ENCODE measurements around the gene NGRN. TPM values are rescaled to one million over a fixed set of nuclear protein-coding genes. Genes with fewer than 3 reads are reported as not detected.
"Not testable (repeated sequence)": the region's sequence is repeated elsewhere in the genome, so short reads cannot be mapped to it uniquely, and the experiment has no call there.

NGRN gene
- total RNA-seq, 4 donors from 2014 or later: 35.4 to 59.5 (median 43.3) TPM

- Histone ChIP-seq H3K9me3 (no peaks in the 10 kb centered on the region), H3K36me3 (no peaks in the 10 kb centered on the region), H3K4me3 (no peak overlapping the region), H3K27ac (no peak overlapping the region), H3K4me1 (peaks cover 0 to 15% (median 0%) of the 10 kb centered on the region in 3 donors), H3K27me3 (no peaks in the 10 kb centered on the region)
- TF ChIP-seq POLR2A (IDR thresholded peaks at IDR 0.05): no peak
- no peak for TF ChIP-seq CTCF (IDR thresholded peaks at IDR 0.05)
- intact Hi-C loops (cut with DNase I): no loop called here
- 20 to 56% methylated on average over 3 to 6 of the region's 16 CpGs for WGBS, 2 donors
- no peak for DNase-seq
Observed at GRCh38 chr15:90294601-90295269, 29.3 kb downstream of the NGRN start.

GRCh38 chr15:90295270-90295648, 29.8 kb downstream of the NGRN start:
- Histone ChIP-seq H3K27me3 (no peaks in the 10 kb centered on the region), H3K4me3 (no peak overlapping the region), H3K4me1 (peaks cover 0 to 15% (median 0%) of the 10 kb centered on the region in 3 donors), H3K9me3 (no peaks in the 10 kb centered on the region), H3K27ac (no peak overlapping the region), H3K36me3 (no peaks in the 10 kb centered on the region)
- intact Hi-C loops (cut with DNase I): no loop called here
- TF ChIP-seq POLR2A (IDR thresholded peaks at IDR 0.05): no peak
- no peak for TF ChIP-seq CTCF (IDR thresholded peaks at IDR 0.05)
- 70 to 81% methylated on average over 5 to 10 of the region's 10 CpGs for WGBS, 2 donors
- DNase-seq: no peak

- WGBS, 2 donors: 45 to 46% methylated on average over 4 of the region's 4 CpGs
- H3K27ac ChIP-seq; DNase-seq; intact Hi-C loops (cut with DNase I); H3K27me3 ChIP-seq; H3K36me3 ChIP-seq; H3K4me3 ChIP-seq; H3K9me3 ChIP-seq: not testable (repeated sequence)
- H3K4me1 ChIP-seq: peaks cover 0 to 22% (median 6%) of the 10 kb centered on the region in 3 donors
Observed at GRCh38 chr15:90296316-90296884, 30.9 kb downstream of the NGRN start.

- H3K27ac ChIP-seq: no peak overlapping the region
- WGBS, 2 donors: 85 to 87% methylated on average over 4 of the region's 4 CpGs
- intact Hi-C loops (cut with DNase I): no loop called here
- peaks cover 0 to 20% (median 7%) of the 10 kb centered on the region in 3 donors for H3K4me1 ChIP-seq
- no peak overlapping the region for H3K4me3 ChIP-seq
- DNase-seq: no peak
- no peaks in the 10 kb centered on the region for H3K36me3 ChIP-seq
- no peaks in the 10 kb centered on the region for H3K27me3 ChIP-seq
- H3K9me3 ChIP-seq: no peaks in the 10 kb centered on the region
- TF ChIP-seq CTCF (IDR thresholded peaks at IDR 0.05): no peak
Observed at GRCh38 chr15:90297021-90297420, 31.5 kb downstream of the NGRN start.

- intact Hi-C loops (cut with DNase I): no loop called here
- Histone ChIP-seq H3K27ac (peak overlapping the region in 1 of 4 donors; percentile 47), H3K27me3 (no peaks in the 10 kb centered on the region), H3K36me3 (no peaks in the 10 kb centered on the region), H3K9me3 (no peaks in the 10 kb centered on the region), H3K4me3 (no peak overlapping the region), H3K4me1 (peaks cover 0 to 10% (median 7%) of the 10 kb centered on the region in 3 donors)
- DNase-seq: no peak
- 78 to 88% methylated on average over 6 to 9 of the region's 9 CpGs for WGBS, 2 donors
- TF ChIP-seq CTCF (IDR thresholded peaks at IDR 0.05) (no peak), POLR2A (IDR thresholded peaks at IDR 0.05) (no peak)
Observed at GRCh38 chr15:90300541-90300940, 35.1 kb downstream of the NGRN start.

Measured in esophagus squamous epithelium (tissue), 5 donors.